HG03460 (cell line): ENCODE measurements around the gene TOMM20.
"Not testable (repeated sequence)": the region's sequence is repeated elsewhere in the genome, so short reads cannot be mapped to it uniquely, and the experiment has no call there.

Experiments
- ATAC-seq: cut with Tn5 transposase; IDR thresholded peaks from one replicate; pipeline ENCODE4 v1.9.1; 2021; ENCODE audit not compliant: unreplicated experiment

The TOMM20 gene

GRCh38 chr1:235080297-235080657, 48.4 kb downstream of the TOMM20 start:
- ATAC-seq: not testable (repeated sequence)

GRCh38 chr1:235079443-235080296, 49.0 kb downstream of the TOMM20 start:
- ATAC-seq: no peak

- ATAC-seq: no peak
Measured at GRCh38 chr1:235078480-235079381, 49.9 kb downstream of the TOMM20 start.

- peak; percentile 31 for ATAC-seq
Measured at GRCh38 chr1:235077571-235078479, 50.8 kb downstream of the TOMM20 start.

- ATAC-seq: no peak
Measured at GRCh38 chr1:235077163-235077540, 51.5 kb downstream of the TOMM20 start.

- ATAC-seq: no peak
Measured at GRCh38 chr1:235076504-235077162, 52.0 kb downstream of the TOMM20 start.

- no peak for ATAC-seq
Measured at GRCh38 chr1:235075777-235076308, 52.8 kb downstream of the TOMM20 start.

- peak; percentile 60 for ATAC-seq
Measured at GRCh38 chr1:235075048-235075776, 53.4 kb downstream of the TOMM20 start.

- peak; percentile 46 for ATAC-seq
Measured at GRCh38 chr1:235074523-235075047, 54.1 kb downstream of the TOMM20 start.

GRCh38 chr1:235073968-235074522, 54.6 kb downstream of the TOMM20 start:
- no peak for ATAC-seq

GRCh38 chr1:235073331-235073967, 55.2 kb downstream of the TOMM20 start:
- no peak for ATAC-seq

GRCh38 chr1:235072577-235072976, 56.1 kb downstream of the TOMM20 start:
- ATAC-seq: not testable (repeated sequence)

GRCh38 chr1:235072096-235072495, 56.5 kb downstream of the TOMM20 start:
- ATAC-seq: no peak

- ATAC-seq: no peak
Measured at GRCh38 chr1:235070819-235071218, 57.8 kb downstream of the TOMM20 start.

GRCh38 chr1:235069577-235070563, 58.8 kb downstream of the TOMM20 start:
- ATAC-seq: no peak

GRCh38 chr1:235069176-235069575, 59.5 kb downstream of the TOMM20 start:
- no peak for ATAC-seq
